ENCODE data around the gene SCARB1. TPM values are rescaled to one million over a fixed set of nuclear protein-coding genes. Genes with fewer than 3 reads are reported as not detected.

SCARB1 gene
- total RNA-seq, 4 donors from 2014 or later = 2.1 to 37.0 (median 9.6) TPM

DNA sequence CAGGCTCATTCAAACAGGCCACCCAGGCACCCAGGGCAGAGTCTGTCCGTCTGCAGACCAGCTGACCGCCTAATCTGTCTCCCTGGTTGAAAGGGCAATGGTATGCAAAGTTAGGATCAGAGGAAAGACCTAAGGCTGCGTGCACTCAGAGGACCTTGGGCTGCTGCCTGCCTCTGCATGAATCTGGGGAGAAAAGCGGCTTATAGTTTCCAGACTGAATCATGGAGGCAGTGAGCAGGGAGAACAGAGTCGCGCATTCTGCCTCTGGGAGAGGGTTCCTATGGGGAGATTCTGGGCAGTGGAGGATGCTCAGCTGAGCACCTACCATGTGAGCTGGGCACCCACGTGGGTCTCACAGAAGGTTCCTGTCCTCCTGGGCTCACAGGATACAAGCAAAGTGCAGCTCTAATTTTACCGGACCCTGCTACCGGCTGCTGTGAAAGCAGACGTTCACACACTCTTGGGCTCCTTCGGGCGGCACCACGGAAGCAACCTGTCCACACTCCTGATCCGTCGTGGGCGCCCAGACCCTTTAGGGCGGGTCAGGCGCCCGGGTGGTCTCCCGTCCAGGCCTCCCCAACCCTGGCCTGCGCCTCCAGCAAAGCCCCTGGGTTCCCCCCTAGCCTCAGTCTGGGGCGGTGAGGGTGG, 772 bp downstream of the SCARB1 start:
- Histone ChIP-seq H3K4me3 (peak overlapping the region; percentile 41 to 50), H3K4me1 (peaks cover 0 to 8% of the 10 kb centered on the region in 2 donors), H3K9me3 (no peaks in the 10 kb centered on the region), H3K27ac (peak overlapping the region; percentile 5 to 70), H3K36me3 (no peaks in the 10 kb centered on the region), H3K27me3 (no peaks in the 10 kb centered on the region)
- DNase-seq = peak in 1 of 2 donors; percentile 21
- intact Hi-C loops (cut with DNase I; ENCODE audit: low total_unique reads) = no loop called here
- TF ChIP-seq POLR2A (IDR thresholded peaks at IDR 0.05) = no peak
- TF ChIP-seq, protein P1, sequence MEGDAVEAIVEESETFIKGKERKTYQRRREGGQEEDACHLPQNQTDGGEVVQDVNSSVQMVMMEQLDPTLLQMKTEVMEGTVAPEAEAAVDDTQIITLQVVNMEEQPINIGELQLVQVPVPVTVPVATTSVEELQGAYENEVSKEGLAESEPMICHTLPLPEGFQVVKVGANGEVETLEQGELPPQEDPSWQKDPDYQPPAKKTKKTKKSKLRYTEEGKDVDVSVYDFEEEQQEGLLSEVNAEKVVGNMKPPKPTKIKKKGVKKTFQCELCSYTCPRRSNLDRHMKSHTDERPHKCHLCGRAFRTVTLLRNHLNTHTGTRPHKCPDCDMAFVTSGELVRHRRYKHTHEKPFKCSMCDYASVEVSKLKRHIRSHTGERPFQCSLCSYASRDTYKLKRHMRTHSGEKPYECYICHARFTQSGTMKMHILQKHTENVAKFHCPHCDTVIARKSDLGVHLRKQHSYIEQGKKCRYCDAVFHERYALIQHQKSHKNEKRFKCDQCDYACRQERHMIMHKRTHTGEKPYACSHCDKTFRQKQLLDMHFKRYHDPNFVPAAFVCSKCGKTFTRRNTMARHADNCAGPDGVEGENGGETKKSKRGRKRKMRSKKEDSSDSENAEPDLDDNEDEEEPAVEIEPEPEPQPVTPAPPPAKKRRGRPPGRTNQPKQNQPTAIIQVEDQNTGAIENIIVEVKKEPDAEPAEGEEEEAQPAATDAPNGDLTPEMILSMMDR (IDR thresholded peaks at IDR 0.05) = no peak

DNA sequence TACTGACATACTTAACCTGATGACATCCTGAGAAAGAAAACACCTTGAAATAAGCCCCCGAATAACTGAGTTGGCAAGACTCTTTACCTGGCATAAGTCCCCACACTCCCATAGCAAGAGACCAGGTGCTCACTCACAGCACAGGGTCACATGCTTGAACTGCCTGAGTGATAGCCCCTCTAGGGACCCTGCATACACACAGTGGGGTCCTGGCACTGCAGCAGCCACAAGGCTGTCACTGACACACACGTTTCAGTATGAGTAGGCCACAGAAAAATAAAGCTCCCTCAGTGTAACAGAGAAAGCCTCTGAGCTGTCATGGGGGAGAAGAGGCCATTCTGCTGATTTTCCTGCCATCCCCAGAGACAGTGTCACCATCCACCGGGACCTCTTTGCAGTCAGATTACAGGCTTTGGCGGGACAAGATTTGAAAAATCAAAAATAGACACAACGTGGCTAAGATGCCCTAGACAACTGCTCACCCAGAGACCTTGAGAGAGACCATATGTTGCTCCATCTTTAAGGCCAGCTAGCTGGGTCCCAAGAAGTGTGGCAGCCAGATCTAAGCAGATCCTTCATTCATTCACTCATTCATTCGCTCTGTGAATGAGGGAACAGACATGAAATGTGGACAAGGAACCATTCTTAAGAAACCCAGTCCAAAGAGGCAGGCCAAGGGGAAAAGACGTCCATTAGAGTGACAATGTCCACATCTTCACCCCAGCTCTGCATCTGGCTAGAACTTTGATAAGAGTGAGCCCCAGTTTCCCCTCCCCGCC, 1.6 kb downstream of the SCARB1 start:
- Histone ChIP-seq H3K27me3 (no peaks in the 10 kb centered on the region), H3K9me3 (no peaks in the 10 kb centered on the region), H3K36me3 (no peaks in the 10 kb centered on the region), H3K4me3 (no peak overlapping the region), H3K27ac (no peak overlapping the region), H3K4me1 (peaks cover 0 to 8% of the 10 kb centered on the region in 2 donors)
- TF ChIP-seq, protein P1 (IDR thresholded peaks at IDR 0.05) = no peak
- no peak for TF ChIP-seq POLR2A (IDR thresholded peaks at IDR 0.05)
- no peak for DNase-seq
- intact Hi-C loops (cut with DNase I; ENCODE audit: low total_unique reads) = no loop called here

DNA sequence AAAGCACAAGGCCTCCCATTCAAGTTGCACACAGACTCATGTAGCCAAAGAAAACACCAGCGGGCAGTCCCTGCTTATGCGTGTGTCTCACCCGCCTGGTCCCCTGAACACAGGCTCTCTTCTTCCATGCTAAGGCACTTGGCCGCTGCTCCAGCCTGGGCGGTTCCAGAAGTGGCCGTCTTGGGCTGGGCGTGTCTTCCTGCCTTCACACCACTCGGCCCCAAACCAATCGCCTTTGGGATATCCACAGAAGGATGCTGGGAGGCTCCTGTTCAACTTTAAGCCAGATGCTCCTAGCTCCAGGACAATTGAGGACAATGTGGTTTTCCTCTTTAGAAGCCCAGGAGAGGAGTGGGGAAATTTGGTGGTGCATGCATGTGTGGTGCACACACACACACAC, 2.2 kb downstream of the SCARB1 start:
- peaks cover 0 to 10% of the 10 kb centered on the region in 2 donors for H3K4me1 ChIP-seq
- H3K27me3 ChIP-seq = no peaks in the 10 kb centered on the region
- no peak overlapping the region for H3K4me3 ChIP-seq
- peak in 1 of 2 donors; percentile 29 for DNase-seq
- H3K27ac ChIP-seq = no peak overlapping the region
- intact Hi-C loops (cut with DNase I; ENCODE audit: low total_unique reads) = no loop called here
- H3K36me3 ChIP-seq = no peaks in the 10 kb centered on the region
- no peaks in the 10 kb centered on the region for H3K9me3 ChIP-seq
- no peak for TF ChIP-seq POLR2A (IDR thresholded peaks at IDR 0.05)
- TF ChIP-seq, protein P1 (IDR thresholded peaks at IDR 0.05) = no peak

DNA sequence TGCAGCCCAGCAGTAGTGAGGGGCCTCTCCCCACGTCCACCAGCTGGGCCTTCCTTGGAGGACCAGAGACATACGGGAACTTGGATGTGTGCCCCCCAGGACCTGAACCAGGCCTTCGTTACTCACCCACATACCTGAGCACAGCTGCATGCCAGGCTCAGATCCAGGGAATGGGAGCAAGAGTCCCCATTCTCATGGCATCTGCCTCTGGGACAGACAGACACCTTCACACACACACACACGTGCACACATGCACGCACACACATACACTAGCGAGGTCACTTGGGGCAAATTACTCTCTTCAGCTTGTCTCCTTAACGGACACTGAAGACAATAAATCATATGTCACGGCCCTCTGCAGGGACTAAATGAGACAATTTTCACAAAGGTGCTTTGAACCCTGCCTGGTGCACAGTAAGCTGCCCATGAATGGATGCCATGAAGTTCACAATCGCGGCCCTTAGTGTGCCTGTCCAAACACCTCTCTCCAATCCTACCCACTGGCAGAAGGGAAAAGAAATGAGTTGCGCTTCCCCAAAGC, 5.7 kb downstream of the SCARB1 start:
- intact Hi-C loops (cut with DNase I; ENCODE audit: low total_unique reads) = no loop called here
- H3K36me3 ChIP-seq = no peaks in the 10 kb centered on the region
- H3K27me3 ChIP-seq = no peaks in the 10 kb centered on the region
- H3K27ac ChIP-seq = no peak overlapping the region
- no peaks in the 10 kb centered on the region for H3K9me3 ChIP-seq
- no peak for TF ChIP-seq POLR2A (IDR thresholded peaks at IDR 0.05)
- TF ChIP-seq, protein P1 (IDR thresholded peaks at IDR 0.05) = no peak
- DNase-seq = no peak
- H3K4me1 ChIP-seq = peaks cover 0 to 9% of the 10 kb centered on the region in 2 donors
- no peak overlapping the region for H3K4me3 ChIP-seq

DNA sequence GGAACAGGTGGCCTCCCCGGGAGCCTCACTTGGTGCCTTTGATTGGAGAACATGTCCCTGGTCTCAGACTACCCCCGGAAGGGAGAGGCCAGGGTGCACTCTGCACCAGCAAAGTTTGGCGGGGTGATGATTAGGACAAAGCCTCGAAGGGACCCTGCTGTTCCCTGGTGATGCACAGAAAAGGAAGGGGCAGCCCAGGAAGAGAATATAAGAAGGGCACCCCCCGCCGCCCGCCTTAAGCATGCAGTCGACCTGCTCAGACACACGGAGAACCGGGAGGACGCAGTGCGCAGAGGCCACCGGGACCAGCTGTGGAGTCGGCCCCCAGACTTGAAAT, 6.9 kb downstream of the SCARB1 start:
- H3K27ac ChIP-seq = peak overlapping the region in 1 of 2 donors; percentile 18

More for the DNA sequence above, 6.9 kb downstream of the SCARB1 start:
- H3K36me3 ChIP-seq = no peaks in the 10 kb centered on the region
- peaks cover 0 to 6% of the 10 kb centered on the region in 2 donors for H3K4me1 ChIP-seq
- DNase-seq = no peak
- no peaks in the 10 kb centered on the region for H3K27me3 ChIP-seq
- intact Hi-C loops (cut with DNase I; ENCODE audit: low total_unique reads) = no loop called here
- H3K4me3 ChIP-seq = no peak overlapping the region
- TF ChIP-seq, protein P1 (IDR thresholded peaks at IDR 0.05) = no peak
- H3K9me3 ChIP-seq = no peaks in the 10 kb centered on the region
